HG02981 (cell line): ENCODE results near the gene TBC1D4.

Experiments
- ATAC-seq: cut with Tn5 transposase; IDR thresholded peaks from one replicate; pipeline ENCODE4 v1.9.1; 2021; ENCODE audit warnings: mild to moderate bottlenecking, moderate library complexity; ENCODE audit not compliant: unreplicated experiment

TBC1D4 gene

DNA sequence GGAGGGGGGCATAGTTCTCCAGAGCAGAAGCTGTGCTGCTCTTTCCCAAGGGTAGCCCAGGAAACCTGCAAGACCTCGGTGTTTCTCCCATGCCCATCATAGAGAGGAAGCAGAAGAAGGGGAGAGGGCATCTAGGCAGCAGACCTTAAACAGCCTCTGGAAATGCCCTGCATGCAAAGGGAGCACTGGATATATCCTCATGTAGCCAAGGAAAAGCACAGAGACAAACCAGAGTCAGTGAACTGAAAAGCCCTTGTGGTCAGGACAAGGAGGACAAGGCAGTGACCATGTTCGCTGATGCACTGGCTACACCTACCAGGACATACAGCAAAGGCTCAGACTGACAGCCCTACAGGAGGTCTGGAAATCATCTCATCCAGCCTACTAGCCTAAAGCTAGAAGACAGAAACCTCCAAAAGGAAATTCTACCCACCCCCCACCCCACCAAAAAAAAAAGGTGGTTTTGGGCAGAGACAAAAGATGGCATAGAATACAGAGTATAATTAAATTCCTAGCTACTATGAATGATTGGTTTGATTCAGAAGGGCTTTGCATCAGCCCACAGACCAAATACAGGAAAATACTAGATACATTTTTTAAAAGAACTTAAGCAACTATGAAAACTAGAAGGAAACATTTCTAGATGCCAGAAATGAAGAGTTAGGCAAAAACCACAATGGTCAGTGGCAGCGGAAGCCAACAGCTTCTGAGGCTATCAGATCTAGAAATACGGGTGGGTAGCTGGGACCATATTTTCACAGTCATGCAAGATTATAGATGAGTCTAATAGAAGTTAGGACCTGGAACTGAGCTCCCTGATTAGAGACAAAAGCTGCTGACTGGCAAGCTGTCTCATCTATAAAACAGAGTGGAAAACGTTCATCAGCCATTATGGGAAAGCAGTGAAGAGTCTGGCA, 4.4 kb upstream of the TBC1D4 start:
- ATAC-seq, result no peak

DNA sequence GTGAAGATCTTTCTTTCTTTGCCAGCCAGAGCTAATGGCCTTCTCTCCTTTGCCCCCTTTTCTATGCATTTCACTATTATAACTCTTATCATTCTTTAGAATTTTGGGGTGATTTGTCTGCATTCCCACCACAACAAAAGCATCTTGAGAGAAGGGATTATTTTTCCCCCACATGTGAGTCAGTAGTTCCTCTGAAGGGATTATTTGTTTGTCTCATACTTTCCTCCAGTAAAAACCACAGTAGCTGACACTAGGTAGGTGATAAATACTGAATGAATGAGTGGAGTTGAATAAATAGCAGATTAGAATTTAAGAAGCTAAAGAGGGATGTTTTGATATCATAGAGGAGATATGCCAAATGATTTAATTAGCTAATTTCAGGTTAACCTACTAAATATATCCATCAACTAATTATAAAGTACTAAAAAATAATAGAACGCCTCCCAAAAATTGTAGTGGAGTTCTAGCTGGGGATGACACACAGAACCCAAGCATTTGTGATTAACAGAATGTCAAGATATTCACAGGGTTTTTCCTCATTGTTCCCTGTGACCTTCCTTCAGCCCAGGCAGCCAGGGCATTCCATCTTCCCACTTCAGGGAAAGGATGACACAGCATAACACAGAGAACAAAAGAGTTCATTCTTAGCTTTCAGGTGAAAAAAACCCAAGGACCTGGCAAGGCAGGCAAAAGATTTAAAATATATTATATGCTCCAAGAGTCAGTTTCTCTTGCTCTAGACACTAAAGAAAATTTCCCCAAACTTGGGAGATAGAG, 3.5 kb upstream of the TBC1D4 start:
- no peak for ATAC-seq

DNA sequence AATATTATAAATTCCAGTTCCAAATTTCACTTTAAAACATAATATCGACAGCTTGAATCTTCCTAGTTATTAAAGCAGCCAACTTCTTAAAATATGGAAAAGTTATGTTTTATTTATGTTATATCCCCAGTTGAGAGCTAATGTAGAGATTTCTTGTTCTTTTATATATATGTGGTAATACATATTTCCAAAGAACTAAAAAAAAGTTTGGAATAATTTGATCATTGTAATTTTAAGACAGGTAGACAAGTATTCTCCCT, 781 bp upstream of the TBC1D4 start:
- ATAC-seq, result no peak

DNA sequence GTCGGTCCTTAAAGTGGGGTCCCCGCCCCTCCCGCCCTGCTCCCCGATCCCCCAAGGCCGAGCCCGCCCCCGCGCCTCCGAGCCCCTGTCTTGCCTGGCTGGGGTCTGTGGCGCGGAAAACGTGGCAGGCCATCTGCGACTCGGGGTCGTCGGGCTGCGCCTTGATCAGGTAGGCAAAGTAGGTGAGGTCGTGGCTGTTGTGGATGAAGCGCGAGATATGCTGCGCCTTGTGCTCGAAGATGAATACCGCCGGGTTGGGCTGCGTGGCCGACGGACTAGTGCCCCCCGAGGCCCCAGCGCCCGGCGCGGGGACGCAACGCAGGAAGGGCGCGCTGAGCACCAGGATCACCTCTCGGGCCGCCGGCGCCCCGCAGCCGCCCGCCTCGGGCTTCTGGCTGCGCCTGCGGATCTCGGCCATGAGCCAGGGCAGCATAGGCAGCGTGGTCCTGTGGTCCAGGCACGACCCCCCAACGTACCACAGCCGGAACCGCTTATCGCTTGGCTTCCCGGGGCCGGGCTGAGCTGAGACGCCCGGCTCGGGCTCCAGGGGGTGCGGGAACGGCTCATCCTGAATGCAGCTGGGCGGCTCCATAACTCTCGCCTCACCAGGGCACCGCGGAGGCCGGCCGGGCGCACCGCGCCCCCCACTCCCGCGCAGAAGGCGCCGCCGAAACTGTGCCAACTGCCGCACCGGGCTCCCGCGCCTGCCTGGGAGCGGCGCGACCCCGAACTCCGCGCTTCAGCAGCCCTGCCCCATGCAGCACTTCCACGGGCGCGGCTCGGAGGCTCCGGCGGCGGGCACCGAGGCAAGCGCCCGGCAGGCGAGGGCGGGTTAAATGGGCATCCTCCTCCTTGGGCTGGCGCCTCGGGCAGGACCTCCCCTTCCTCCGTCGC, 546 bp downstream of the TBC1D4 start:
- ATAC-seq, result peak; percentile 21

DNA sequence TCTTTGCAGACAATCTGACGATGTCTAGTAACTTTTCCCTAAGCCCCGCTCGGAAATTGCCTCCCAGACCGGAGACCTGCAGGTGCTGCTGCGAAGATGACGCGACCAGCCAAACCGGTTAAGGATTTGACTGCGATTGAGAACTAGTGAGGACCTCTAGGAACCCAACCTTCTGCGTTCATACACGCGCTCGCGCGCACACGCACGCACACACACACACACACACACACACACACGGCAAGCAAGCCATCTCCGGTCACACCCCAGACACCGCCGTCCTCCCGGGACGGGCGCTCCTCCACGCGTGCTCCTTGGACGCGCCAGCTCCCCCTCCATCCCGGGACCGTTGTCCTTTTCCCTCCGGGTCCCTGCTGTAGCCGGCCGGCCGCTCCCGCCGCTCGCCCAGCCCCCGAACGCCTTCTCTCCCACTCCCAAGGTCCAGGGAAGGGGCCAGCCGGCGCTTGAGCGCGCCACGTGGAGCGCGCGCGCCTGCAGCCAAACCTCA, 1.2 kb downstream of the TBC1D4 start:
- ATAC-seq, result peak; percentile 18

DNA sequence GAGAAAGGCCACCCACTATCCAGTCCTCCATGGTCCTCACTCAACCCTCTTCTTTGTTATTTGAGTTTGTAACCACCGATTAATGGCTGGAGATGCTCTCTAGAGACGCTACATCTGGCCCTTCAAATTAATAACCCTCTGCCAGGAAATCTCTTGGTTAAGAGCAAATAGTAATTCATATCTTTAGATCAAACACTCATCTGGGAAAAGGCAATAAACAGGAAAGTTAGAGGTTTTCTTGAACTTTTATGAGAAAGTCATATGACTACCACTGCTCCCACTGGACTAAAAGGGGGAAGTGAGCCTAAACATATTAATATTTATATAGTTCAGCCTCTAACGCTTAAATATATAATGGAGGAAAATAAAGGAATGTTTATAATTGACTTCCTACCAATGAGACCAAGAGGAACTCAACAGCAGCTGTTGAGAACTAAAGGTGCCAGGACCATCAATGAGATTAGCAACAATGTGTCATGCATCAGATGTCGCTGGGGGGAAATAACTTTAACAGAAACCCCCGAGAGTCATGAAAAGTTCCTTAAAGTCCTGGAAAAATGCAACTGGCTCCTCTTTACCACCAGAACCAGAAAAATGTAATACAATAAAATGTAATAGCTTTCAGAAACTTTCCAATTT, 2.7 kb downstream of the TBC1D4 start:
- no peak for ATAC-seq

DNA sequence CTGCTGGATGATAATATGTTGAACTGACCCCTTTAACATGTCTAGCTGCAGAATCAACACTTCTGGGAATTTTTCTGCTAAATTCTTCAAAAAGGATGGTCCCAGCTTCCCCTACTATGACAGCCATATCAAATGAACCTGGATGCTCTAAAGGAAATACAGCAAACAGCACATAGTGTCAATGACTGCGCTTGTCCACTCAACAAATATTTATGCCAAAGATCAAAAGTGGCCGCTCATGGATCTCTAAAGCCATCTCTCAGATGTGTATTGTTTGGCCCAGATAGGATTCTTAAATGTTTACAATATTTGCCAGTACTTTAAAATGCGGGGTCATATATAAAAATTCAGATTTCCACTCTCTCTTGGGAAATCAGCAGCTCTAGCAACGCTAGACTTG, 3.3 kb downstream of the TBC1D4 start:
- no peak for ATAC-seq

DNA sequence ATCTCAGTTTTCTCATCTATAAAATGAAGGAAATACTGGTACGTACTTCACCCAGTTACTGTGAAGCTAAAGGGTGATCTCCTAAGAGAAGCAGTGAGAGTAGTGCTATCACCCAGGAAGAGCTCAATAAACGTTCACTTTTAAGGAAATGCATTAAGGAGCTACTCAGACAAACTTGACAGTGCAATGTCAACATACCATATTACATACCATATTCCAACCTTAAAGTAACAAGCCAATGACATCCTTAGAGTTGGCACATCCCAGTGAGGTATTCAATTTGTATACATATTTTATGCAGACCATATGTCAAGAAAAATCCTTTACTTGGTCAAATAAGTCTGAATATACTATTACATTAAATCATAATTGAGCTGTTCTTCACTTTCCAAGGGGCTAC, 7.0 kb downstream of the TBC1D4 start:
- ATAC-seq, result no peak

- no peak for ATAC-seq
Observed at GRCh38 chr13:75473468-75473867, 8.5 kb downstream of the TBC1D4 start.

DNA sequence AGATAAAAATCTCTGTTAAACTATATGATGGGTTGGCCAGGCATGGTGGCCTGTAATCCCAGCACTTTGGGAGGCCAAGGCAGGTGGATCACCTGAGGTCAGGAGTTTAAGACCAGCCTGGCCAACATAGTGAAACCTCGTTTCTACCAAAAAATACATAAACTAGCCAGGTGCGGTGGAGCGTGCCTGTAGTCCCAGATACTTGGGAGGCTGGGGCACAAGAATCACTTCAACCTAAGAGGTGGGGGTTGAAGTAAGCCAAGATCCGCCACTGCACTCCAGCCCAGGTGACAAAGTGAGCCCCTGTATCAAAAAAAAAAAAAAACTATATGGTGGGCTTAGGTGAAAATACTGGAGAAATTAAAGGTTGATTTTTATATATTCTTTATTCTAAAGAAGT, 11.3 kb downstream of the TBC1D4 start:
- ATAC-seq, result no peak

DNA sequence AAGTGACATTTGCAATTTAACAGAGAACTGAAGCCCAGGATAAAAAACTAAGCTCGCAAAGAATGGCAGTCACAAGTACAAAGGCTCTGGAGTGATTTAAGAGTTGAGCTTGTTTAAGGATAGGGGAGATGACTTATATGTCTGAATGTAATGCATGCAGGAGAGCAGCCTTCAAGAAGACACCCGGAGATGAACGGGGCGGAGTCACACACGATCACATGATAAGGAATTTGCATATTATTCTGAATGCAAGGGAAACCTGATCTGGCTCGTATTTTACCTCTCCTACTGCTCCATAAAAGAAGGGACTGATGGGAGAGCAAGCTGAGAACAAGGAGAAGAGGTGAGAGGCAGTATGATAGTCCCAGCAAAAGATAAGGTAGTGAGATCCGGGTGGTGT, 12.9 kb downstream of the TBC1D4 start:
- ATAC-seq, result no peak

DNA sequence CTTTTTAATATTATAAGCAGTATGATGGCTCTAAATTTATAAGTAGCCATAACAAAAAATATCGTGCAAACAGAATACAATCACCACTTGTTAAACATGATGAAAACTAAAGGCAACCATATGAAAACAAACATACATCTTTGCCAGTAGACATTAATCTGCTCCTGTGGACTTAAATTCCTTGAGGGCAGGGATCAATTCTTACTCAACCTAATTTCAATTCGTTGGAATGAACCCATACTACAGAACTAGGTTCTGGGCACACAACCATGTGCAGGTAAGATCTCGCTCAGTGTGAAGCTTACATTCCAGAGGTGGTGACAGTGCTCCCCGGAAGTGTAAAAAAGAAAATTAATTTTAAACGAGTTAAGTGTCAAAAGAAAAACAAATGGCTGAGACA, 13.4 kb downstream of the TBC1D4 start:
- ATAC-seq, result no peak

GRCh38 chr13:75468098-75468497, 13.9 kb downstream of the TBC1D4 start:
- no peak for ATAC-seq

GRCh38 chr13:75467040-75467728, 14.8 kb downstream of the TBC1D4 start:
- ATAC-seq, result no peak

GRCh38 chr13:75465236-75465635, 16.7 kb downstream of the TBC1D4 start:
- no peak for ATAC-seq

GRCh38 chr13:75461314-75461713, 20.7 kb downstream of the TBC1D4 start:
- no peak for ATAC-seq

DNA sequence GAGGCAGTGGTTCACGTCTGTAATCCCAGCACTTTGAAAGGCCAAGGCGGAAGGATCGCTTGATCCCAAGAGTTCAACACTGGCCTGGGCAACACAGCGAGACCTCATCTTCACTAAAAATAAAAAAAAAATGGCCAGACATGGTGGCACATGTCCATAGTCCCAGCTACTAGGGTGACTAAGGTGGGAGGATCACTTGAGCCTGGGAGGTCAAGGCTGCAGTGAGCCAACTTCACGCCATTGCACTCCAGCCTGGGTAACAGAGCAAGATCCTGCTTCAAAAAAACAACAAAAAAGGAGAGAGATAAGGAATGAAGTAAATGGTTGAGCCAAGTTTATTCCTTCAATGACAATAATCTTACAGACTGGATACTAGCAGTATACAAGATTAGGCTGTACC, 21.3 kb downstream of the TBC1D4 start:
- ATAC-seq, result no peak

GRCh38 chr13:75458696-75459422, 23.1 kb downstream of the TBC1D4 start:
- ATAC-seq, result peak; percentile 100

- ATAC-seq, result no peak
Observed at GRCh38 chr13:75455962-75456361, 26.0 kb downstream of the TBC1D4 start.
